HTR-8/SVneo (cell line): ENCODE results near the gene OR9Q2.
"Not testable (repeated sequence)": the region's sequence is repeated elsewhere in the genome, so short reads cannot be mapped to it uniquely, and the experiment has no call there.

Experiments
- DNase-seq: peaks from one replicate; pipeline ENCODE4 v3.0.0; 2011; ENCODE audit warnings: low spot score, mixed read lengths; ENCODE audit not compliant: insufficient read length
- FAIRE-seq: peaks from 2 replicates; lab custom pipeline; 2011; peaks lifted over from hg19 to GRCh38; lab: Jason Lieb, UNC

OR9Q2 gene, protein sequence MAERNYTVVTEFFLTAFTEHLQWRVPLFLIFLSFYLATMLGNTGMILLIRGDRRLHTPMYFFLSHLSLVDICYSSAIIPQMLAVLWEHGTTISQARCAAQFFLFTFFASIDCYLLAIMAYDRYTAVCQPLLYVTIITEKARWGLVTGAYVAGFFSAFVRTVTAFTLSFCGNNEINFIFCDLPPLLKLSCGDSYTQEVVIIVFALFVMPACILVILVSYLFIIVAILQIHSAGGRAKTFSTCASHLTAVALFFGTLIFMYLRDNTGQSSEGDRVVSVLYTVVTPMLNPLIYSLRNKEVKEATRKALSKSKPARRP

GRCh38 chr11:58188770-58189169, at the start of gene OR9Q2:
TSS of gene OR9Q2 (plus strand) at chr11:58189070. CDS start at chr11:58190491, 1,421 bp downstream.
- FAIRE-seq, result no peak
- no peak for DNase-seq

DNA sequence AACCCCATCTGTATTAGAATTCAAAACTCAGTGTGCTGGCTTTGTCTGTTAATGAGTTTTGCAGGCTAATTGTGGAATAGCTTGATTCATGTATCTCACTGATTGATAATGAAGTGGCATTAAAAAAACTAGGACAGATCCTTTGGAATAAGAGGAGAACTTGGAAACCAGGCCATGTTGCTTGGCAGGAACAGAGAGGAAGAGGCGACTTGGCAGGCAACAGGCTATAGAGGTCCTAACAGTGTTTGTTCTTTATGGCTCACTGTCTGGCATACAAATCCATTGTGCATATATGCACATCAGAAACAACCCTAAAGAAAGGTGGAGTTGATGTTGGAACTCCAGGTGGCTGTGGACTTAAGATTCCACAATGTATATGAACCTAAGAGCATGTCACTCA, 46.1 kb upstream of the OR9Q2 start:
- FAIRE-seq (no peak), DNase-seq (no peak)

GRCh38 chr11:58152781-58153180, 36.1 kb upstream of the OR9Q2 start:
- DNase-seq (no peak), FAIRE-seq (no peak)

DNA sequence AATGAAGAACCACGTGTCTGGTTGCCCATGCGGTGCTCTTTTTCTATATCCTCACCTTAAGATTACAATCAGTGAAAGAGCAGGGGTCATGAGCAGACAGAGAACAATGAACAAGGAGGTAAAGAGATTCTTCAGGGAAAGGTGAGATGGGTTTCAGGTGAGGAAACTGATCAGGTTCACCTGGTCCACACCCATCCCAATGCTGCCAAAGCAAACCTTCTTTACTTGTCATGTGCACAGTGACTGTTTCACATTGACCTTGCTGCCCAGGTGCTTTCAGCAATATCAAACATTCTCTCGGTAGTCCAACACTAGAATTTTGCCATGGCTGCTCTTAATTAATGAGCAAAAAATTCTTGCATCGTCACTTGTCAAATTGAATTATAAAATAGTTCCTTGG, 24.5 kb upstream of the OR9Q2 start:
- FAIRE-seq (no peak), DNase-seq (no peak)

GRCh38 chr11:58164990-58165389, 23.9 kb upstream of the OR9Q2 start:
- DNase-seq (no peak), FAIRE-seq (no peak)

DNA sequence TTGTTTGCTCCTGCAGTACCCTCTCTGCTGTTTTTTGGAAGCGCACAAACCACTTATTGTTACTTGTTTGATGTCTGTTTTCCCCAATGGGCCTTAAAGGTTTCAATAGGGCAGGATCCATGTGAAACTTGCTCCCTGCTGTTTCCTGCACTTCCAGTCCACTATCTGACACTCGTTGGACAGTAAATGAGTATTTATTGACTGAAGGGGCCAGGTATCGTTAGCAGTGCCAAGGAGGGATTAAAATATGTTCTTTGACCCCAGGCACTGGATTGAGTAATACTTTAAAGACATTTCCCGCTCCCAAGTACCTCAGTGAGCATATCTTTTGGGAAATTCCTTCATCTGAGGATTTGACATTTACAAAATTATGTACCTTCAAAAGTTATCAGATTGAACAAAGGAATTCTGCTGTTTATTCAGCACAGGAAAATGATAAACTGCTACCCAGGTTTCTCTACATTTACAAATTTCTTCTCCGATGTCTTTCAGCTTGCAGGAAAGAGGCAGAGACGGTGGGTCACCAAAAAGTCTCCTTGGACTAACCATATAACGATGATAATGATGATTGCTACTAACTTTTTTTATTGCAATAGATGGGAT, 23.3 kb upstream of the OR9Q2 start:
- DNase-seq, result no peak
- FAIRE-seq, result no peak

DNA sequence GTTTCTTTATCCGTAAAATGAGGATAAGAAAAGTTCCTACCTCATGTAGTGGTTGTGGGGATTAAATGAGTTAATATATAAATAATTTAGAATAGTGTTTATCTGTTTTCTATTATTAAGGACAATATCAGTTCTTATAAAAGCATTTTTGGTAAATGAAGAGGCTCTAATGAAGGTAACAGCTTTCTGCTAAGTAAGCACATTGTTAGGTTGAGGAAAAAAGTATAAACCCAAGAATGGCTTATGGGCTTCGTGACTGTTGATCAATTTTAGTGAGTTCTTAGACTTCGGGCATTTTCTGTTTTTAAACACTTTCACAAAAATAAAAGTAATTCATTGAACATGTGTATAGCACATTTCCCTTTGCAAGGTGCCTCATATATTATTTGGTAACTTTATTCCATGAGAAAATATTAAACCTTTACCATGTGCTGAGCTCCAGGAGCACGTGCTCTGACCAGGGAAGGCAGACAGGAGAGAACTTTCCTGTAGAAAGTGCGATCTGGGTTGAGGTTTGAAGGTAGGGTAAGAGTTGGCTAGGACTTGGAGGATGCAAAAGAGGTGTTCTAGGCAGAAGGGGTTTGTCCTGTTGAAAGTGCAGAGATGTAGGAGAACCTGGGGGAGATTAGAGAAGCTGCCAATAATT, 11.3 kb upstream of the OR9Q2 start:
- no peak for FAIRE-seq
- DNase-seq, result no peak

GRCh38 chr11:58178444-58178843, 10.4 kb upstream of the OR9Q2 start:
- DNase-seq, result no peak
- no peak for FAIRE-seq

- no peak for FAIRE-seq
Observed at GRCh38 chr11:58179648-58180047, 9.2 kb upstream of the OR9Q2 start.

DNA sequence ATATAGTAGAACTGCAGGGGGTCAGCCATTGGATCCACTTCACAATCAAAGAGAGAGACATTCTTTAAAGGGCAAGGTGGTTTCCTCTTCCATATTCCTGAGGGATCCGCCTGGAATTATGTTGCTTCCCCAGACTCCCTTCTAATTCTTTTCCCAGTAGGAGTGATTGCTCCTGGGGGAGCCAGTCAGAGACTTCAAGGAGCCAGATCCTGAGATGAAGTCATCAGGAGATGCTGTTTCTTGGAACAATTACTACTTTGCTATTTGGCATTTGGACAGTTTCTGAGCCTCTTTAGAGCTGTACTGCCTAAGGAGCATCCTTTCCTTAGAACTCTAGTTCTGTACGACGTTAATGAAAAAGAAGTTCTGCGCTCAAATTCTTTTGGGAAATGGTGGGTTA, 1.9 kb upstream of the OR9Q2 start:
- no peak for FAIRE-seq

More at GRCh38 chr11:58179648-58180047, 9.2 kb upstream of the OR9Q2 start:
- no peak for DNase-seq

DNA sequence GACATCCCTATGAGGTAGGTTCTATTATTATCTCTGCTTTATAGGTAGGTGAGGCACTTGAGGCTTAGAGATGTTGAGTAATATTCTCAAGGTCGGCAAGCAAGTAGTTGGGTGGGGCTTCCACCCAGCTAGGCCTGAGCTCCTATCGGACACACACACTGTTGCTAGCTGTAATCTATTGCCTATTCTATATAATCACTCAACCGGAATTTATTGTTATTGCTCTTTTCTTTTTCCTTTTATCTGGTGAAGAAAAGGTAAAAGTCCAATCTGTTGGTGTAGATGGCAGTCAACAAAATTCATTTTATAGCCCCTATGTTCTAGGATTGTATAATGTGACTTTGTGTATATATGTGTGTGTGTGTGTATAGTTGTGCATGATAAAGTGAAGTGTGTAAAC, 3.4 kb downstream of the OR9Q2 start:
- no peak for FAIRE-seq

More for the DNA sequence above, 1.9 kb upstream of the OR9Q2 start:
- no peak for DNase-seq

DNA sequence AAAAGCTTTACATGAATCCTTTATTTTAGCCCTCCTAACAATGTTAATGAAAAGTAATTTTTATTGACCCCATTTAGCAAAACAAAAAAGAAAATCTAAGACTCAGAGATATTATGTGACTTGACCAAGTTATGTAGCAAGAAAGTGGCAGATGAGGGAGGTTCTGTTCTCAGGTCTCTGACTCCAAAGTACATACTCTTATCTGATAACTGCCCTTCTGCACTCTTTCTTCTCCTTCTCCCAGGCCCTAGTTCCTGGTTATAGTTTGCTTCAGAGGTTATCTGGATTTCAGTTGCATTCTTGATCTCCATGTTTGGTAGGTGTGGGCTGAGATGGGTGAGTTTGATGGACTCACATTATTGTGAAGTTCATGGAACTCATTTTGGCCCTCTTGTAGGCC, 4.5 kb downstream of the OR9Q2 start:
- no peak for FAIRE-seq

More for the DNA sequence above, 3.4 kb downstream of the OR9Q2 start:
- no peak for DNase-seq

DNA sequence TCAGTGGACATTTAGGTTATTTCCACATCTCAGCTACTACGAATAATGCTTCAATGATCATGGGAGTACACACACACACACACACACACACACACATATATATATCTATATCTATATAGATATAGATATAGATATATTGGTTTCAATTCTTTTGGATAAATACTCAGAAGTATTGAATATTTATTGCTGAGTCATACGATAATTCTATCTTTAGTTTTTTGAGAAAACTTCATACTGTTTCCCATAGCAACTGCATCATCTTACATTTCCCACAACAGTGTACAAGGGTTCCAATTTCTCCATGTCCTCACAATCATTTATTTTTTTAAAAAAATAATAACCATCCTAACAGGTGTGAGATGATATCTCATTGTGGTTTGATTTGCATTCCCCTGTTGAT, 7.1 kb downstream of the OR9Q2 start:
- DNase-seq, result no peak
- FAIRE-seq, result no peak

More for the DNA sequence above, 4.5 kb downstream of the OR9Q2 start:
- no peak for DNase-seq

- DNase-seq, result no peak
Observed at GRCh38 chr11:58199271-58199670, 10.4 kb downstream of the OR9Q2 start.

DNA sequence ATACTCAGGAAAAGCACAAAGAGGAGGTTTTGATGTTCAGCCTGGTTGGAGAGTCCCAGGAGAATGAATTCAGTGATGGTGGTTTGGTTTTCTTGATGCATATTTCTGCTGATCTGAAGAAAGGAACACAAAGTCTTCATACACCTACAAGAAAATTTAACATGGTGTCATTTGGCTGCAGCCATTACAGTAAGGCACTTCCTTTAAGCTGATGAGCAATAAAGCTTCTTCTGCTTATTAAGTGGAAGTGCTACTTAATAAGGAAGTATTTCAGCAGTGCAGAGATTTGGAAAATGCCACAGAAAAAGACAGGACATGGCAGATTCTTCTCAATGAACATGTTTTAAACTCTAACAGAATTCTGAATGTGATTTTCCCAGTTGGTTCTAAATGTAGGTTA, 15.2 kb downstream of the OR9Q2 start, which contains the start of gene OR1S2:
Gene OR1S2 (minus strand): TSS at position 101 of the 400 bp plus-strand sequence. CDS start 0 bp downstream, at position 101.
- no peak for FAIRE-seq

More at GRCh38 chr11:58199271-58199670, 10.4 kb downstream of the OR9Q2 start:
- no peak for FAIRE-seq

DNA sequence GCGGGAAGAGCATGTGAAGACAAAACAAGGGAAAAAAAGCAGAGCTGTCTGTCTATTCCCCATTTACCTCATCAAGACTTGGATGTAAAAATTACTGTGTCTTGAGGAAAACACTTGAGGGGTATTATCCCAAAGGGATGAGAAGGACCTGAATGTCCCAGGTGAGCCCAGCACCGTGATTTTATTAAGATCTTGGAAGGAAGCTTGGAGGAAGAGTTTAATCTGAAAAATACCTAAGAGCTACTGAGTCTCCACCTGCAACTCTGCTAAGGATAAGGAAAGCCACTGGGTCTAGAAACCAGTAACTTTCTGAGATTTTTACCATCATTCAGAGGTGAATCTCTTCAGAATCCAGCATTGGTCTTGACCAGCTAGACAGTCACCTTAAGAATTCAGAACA, 23.6 kb downstream of the OR9Q2 start, which contains the start of gene OR1S1:
Gene OR1S1 (plus strand): TSS at position 301 of the 400 bp plus-strand sequence.
- FAIRE-seq, DNase-seq: not testable (repeated sequence)

More for the DNA sequence above, 15.2 kb downstream of the OR9Q2 start, which contains the start of gene OR1S2:
- no peak for DNase-seq

DNA sequence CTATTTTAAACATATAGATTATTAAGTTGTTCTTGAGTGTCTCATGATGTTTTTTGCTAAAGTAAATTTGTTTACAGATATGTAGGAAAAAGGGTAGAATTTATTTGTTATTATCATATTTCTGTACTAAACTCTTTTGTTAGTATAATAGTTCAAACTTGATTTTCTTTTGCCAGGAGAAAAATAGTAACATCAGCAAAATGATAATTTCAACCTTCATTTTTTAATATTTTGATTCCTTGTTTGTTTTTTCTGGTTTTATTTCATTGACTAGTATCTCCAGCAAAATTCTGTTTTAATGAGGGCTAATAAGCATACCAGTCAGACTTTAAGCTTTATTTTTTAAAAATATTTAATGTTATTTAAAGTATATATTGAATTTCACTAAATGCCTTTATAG, 27.6 kb downstream of the OR9Q2 start:
- FAIRE-seq (no peak), DNase-seq (no peak)

DNA sequence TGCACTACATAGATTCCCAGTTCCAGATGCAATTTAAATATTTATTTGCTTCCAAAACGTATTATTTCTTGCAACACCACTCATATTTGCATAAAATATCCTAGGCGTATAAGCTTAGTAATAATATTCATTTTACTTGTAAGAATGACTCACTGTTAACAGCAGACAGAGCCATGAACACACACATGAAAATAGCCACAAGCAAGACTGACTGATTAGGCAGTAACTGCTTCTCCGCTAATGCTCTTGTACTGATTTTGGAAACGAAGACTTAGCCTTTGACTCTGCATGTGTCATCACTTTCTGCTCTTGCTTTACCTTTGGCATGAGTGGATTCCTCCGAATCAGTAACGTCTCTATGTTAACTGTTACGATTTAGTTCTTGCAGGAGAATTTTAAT, 33.9 kb downstream of the OR9Q2 start:
- FAIRE-seq, result no peak

GRCh38 chr11:58227956-58228615, 39.2 kb downstream of the OR9Q2 start:
- FAIRE-seq (no peak), DNase-seq (no peak)

More for the DNA sequence above, 33.9 kb downstream of the OR9Q2 start:
- DNase-seq, result no peak
